GM18909 (cell line): ENCODE measurements around the gene PHLDB1.
A peak's percentile ranks its signal among the peaks of the same experiment; 100 is the strongest.
"Not testable (repeated sequence)": the region's sequence is repeated elsewhere in the genome, so short reads cannot be mapped to it uniquely, and the experiment has no call there.

Experiments used
- ATAC-seq: cut with Tn5 transposase; IDR thresholded peaks from one replicate; pipeline ENCODE4 v1.9.1; 2021; ENCODE audit warnings: mild to moderate bottlenecking; ENCODE audit not compliant: unreplicated experiment, poor library complexity

Gene PHLDB1

DNA sequence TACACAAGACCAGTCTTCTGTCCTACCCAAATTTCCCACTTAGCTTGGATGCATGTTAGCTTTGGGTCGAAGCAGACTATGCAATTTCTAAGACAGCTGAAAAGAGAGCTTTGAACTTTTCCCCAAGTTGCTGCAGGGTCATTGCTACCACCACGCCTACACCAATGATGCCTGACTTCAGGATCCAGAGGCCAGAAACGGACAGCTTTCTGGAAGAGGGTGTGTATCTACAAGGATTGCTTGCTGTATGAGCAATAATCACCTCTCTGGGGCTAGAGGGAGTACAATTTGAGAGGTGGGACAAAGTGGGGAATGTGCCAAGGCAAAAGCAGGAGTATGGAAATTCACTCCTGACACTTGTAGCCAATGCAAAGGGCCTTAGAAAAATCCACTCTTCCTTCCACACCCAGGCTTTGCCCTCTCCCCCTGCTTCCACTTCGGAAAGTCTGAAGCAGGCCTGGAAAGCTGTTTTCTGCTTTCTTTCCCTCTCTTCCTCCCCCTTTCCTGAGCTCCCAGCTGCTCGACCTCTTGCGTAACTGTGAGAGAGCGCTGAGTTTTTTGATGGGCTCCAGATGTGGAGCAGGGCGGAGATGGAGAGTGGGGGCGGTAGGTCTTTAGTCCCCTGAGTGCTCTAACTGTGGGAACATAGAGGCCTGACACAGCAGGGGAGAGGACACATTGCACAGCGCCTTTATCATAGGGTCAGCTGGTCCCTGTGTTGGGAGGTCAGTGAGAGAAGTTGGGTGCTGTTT lies 2.1 kb upstream of the PHLDB1 start:
- ATAC-seq: no peak

DNA sequence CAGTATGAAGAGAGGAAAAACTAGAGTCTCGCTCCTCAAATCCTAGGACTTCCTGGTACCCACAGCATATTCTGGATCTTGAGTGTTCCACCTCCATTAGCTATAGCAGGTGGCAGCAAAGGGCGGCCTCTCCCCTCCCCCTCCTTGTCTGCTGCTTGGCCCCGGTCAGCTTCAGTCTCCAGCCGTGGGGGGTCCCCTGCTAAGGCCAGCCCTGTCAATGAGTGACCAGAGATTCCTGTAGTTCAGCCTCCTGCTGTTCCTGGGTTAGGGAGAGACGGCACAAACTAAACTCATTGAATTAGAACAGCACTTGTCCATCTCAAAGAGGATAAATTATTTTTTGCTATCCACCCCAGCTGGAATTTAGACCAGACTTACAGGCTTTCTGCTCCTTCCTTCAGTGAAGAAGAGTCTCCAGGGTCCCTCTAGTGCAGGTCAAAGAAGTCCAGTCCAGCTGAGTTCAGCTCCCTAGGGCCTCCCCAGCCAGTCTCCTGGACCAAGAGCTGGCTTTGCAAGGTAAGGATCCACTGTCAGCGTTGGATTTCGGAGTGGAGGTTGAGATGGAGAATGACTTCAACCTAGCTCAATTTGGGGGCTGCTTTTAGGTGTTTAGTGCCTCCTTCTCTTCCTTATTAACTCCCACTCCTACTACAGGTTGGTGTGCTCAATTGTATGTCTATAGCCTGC lies 1.1 kb upstream of the PHLDB1 start:
- no peak for ATAC-seq

DNA sequence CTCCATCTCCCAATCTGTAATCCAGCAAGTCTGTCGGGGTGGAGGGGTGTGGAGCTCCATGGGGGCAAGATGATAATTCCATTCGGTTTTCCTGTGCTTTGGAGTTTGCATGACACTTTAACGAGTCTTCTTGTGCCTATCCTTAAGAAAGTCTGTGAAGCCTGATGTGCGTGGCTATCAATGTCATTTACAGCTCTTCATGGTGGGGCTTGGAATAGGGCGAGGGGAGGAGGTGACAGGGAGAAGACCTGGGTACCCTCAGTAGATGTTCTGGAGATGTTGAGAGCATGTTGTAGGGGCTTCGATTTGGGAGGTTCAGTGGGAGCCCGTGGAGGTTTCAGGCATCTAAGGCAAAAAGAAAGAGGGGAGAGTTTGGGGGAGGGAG lies 579 bp upstream of the PHLDB1 start:
- no peak for ATAC-seq

DNA sequence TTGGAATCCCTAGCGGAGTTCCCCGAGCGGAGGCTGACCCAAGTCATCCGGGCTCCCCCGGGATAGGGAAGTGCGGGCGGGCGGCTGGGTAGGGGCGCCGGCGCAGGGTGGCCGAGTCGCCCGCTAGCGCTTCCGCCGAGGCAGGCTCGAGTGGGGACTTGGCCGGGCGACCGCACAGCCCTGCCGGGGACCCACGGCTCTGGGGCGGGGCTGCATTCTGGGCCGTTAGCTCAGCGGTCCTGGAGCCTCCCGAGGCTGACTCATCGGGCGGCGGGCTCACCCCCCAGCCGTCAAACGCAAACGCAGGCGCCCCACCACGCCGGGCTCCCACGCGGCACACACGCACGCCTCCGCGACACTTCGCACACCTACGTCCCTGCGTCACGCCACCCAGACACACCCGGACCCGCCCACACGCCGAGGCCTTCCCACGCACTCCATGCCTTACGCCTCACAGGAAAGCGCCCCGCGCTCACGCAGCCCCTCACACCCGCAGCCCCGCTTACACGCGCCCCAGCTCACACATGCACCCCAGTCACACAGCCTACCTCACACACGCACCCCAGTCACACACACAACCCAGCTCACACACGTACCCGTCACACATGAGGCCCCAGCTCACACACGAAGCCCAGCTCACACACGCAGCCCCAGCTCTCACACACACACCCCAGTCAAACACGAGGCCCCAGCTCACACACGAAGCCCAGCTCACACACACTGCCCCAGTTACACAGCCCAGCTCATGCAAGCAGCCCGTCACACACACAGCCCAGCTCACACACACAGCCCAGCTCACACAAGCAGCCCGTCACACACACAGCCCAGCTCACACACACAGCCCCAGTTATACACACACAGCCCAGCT lies 1.2 kb downstream of the PHLDB1 start:
- no peak for ATAC-seq

DNA sequence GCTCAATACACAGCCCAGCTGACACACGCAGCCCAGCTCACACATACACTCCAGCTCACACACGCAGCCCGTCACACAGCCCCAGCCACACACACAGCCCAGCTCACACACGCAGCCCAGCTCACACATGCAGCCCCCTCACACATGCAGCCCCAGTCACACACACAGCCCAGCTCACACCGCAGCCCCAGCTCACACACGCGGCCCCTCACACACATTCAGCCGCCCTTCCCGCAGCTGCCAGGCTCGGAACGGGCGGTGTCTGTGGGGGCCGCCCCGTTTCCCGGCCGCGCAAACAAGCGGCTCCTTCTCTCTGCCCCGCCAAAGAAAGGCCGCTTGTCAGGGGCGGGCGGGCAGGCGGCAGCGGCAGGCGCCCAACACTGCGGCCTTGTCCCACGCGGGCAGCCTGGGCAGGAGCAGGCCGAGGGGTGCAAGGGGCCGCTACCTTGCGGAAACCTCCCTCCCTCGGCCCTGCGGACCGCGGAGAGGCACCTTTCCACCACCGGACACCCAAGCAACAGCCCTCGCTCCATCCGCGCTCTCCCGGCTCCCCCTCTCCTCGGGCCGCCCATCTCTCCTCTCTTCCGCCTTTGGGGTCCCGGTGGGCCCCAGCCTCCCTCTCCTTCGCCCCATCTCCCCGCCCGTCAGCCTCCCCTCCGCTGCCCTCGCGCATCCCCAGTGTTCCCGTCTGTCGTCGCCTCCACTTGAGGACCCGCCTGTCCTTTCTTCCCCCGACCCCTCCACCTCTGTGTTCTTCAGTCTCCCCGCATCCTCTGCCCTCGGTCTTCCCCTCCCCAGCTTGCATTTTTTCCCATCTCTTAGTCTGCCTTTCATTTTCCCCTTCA lies 2.2 kb downstream of the PHLDB1 start:
- no peak for ATAC-seq

DNA sequence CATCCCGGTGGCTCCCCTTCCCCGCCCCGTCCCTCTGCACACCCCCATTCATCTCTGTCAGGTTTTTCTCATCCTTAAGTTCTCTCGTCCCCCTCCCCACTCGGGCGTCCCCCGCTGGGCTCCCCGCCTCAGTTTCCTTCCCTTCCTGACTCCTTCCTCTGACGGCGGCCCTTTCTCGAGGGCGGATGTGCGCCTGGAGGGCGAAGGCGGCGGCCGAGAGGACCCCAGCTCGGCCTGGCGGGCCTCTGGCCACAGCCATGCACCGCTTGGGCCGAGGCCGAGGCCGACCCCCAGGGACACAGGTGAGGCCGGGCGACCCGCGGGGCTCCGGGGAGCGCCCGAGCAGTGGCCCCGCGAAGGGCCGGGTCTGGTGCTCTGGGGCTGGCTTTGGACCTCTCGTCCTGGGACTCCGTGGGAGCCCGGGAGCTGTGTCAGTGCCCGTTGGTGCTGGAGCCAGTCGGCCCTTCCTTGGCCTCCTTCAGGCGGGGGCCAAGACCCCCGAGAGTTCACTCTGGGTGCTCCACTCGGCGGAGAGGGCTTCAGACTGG lies 2.9 kb downstream of the PHLDB1 start:
- ATAC-seq: peak; percentile 7

DNA sequence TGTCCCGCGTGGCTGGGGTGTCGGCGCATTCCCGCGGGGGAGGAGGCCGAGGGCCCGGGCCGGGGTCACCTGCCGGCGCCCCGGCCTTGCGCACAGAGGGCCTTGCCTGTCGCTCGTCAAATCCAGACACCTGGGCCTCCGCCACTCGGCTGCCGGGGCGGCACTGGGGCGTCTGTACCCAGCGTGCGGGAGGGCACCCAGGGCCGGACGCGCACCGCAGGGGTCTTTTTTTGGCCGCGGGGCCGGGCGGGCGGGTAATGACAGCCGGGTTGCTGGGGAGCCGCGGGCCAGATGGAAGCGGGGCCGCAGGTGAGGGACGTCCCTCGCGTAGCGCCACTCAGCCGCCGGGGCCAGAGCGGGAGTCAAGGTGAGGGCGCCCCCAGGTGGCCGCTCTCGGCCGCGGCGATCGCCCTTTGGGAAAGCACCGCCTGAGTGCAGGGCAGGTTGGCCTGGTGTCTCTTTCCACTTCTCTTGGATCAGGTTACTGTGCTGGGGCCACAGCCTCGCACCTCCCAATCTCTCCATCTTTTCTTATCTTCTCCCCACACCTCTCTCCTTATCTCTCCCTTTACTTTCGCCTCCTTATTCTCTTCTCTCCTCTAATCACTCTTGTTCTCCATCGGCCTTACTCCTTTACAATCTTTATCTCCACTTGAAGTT lies 3.5 kb downstream of the PHLDB1 start:
- peak; percentile 50 for ATAC-seq

DNA sequence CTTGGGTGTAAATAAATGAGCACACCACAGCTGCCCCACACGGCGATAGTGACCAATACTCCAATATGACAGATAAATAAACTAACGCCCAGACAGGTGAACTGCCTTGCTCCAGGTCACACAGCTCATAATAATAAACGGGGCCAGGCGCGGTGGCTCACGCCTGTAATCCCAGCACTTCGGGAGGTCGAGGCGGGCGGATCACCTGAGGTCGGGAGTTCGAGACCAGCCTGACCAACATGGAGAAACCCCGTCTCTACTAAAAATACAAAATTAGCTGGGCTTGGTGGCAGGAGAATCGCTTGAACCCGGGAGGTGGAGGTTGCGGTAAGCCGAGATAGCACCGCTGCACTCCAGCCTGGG lies 4.0 kb downstream of the PHLDB1 start:
- not testable (repeated sequence) for ATAC-seq

DNA sequence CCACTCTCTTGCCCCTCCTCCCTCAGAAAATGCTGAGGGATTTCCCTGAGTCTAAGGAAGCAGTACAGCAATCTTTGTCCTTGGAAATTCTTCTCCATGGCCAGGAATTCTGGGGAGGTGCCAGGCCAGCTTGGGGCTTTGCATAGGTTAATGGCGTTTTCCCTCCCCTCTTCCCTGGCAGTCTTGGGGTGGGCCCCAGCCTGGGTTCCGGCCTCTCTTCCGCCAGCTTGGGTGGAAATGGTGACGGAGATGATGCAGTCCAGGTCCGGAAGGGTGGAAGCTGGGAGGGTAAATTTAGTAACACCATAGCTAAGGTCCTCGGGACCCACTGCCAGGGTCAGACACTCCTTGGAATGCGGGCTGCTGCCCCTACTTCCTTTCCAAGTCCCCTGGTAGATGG lies 5.0 kb downstream of the PHLDB1 start:
- no peak for ATAC-seq

DNA sequence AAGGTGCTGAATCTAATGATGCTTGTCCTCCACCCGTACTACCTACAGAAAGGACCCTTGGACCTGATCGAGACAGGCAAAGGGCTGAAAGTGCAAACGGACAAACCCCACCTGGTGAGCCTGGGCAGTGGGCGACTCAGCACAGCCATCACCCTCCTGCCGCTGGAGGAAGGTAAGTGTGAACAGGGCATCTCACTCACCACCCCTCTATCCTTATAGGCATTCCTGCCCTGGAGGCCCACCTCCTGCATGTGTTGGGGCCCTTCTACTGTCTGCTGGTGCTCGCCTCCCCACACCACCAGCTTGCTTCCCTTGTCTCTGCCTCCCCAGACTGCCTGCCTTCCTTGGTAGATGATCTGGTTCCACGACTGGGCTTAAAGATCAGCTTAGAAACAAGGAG lies 7.1 kb downstream of the PHLDB1 start:
- no peak for ATAC-seq

DNA sequence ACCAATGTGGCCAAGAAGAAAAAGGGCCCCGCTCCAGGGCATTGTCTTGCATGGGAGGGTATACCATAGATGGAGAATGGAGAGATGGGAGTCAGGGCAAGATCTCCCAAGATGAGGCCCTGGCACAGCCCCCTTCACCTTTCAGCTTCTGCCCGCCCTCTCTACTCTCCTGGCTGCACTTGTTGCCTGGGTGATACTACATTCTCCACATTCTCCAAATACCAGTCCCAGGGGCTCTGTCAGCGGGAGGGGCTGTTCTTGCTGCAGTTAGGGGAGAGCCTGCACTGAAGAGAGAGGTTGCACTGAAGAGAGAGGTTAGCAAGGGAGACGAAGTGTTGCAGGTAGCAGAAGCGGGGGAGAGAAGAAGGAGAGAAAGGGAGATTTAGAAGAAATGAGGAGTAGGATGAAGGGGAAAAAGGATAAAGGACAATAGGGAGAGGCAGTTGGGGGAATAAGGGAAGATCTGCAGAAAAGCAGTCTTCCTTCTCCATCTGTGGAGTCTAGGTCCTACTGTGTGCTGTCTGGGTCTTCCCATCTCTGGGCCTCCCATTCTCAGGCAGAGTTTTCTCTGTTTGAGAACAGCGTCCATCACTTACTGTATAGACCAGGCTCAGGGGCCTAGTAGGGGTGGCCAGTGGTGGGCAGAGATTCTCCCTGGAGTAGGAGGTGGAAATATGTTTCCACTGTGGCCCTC lies 8.0 kb downstream of the PHLDB1 start:
- no peak for ATAC-seq

DNA sequence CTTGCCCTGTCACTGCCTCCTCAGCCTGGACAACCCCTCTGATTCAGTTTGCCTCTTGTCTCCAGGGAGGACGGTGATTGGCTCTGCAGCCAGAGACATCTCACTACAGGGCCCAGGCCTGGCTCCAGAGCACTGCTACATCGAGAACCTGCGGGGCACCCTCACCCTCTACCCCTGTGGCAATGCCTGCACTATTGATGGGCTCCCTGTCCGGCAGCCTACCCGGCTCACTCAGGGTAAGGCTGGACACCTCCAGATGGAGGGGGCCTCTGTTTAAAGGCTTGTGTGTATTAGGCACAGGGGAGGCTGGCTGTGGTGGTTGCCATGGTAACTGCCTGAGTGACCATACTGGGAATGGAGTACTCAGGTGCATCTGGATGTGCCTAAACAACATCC lies 8.6 kb downstream of the PHLDB1 start:
- ATAC-seq: no peak

DNA sequence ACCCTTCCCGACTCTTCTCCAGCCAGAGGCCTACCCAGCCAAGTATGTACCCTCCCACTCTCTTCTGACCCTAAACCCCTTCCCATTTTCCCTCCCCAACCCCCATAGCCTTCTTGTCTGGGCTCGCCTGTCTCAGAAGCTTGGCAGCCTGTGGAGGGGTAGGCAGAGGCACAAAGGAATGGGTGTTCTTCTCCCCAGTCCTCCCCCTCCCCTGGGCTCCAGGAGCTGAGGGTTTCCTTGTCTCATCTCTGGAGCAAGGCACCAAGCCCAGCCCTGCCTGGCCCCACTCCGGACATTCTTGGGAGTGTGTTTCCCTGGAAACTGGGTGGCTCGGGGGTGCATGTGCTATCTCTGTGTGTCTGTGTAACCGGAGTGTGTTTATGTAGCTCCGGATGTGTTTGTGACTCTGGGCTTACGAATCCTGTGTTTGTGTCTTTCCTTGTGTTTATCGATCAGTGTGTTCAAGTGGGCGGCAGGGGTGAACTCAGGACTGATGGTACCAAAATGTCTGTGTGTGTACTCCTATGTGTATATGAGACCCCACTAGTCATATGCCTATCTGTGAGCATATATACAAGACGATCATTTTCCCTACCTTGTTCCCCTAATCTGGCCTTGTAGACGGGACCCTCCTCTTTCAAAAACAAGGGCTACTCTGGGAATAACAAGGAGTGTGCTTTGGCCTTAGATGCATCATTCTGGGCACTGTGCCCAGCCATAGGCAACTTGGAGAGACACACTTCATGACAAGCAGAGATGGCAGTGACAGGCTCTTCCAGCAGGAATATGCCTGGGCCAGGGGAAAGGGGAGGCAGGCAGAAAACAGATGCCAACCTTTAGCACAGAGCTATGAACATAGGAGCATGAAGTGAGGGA lies 10.9 kb downstream of the PHLDB1 start:
- ATAC-seq: no peak

DNA sequence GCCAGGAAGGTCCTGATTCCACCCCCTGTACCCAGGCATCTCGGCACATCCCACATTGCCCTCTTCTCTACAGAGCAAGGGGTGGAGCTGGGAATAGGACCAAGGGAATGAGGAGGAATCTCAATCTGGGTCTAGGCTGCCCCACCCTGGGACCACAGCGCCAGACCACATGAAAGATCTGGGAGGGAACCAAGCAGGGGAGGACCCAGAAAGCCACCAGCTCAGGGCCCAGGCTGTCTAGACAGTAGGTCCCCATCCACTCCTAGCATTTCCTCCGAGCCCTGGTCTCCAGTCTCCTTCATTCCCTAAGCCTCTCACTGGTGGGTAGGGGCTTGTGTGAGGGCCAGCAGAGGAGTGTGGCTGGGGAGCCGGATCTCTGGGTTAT lies 11.6 kb downstream of the PHLDB1 start:
- no peak for ATAC-seq

DNA sequence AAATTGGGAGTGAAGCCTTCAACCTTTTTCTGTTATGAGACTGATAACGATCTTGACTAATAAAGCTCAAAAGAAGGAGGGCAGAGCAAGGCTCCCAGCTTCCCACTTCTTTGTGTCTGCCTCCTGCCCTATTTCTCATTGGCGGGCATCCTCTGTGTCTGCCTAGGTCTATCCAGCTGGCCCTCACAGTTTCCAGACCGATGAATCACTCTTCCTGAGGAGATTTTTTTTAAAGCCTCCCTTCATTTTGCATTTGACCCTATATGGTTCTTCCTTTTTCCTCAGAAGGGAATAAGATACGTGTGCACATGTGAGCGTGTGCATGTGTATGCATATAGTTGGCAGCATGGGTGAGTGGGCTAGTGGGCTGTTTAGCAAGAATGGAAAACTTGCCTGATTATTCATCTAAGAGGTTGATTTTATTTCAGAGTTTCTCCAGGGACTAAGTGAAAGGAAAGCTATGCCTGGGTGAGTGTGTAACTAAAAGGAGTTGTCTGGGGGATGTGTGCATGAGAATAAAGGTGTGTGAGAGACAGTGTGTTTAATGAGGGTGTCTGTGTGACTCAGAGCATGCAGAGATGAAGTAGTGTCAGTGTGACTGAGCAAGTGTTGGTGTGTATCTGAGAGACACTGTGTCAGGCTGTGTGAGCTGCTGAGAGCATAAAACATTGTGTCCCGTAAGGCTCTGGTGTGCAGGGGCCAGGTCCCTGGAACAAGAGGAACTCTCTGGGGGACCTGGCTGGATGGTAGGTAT lies 12.2 kb downstream of the PHLDB1 start:
- no peak for ATAC-seq

DNA sequence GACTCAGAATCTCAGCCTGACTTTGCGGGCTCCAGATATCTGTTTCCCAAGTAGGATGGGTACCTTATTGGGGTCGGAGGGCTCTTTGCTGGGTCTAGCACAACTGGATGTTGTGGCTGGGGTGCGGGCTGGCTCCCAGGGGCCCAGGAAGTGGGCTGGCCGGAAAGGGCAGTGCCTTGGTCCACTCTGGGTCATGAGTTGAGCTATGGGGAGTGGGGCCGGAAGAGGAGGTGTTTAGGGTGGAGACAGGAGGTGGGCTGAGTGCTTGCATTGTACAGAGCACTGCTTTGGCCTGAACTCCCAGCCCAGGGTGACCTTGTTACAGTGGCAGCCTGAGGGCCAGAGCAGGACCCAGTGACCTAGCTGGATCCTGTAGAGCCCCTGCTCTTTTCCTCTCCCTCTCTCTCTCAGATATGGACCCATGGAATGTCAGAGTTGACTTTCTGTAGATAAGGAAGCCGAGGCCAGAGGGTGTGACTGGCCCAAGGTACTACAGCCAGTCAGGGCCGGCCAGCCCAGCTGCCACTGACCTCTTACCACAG lies 13.2 kb downstream of the PHLDB1 start:
- ATAC-seq: no peak
